WTC11 (cell line): ENCODE data around the gene STRN3.

Experiments
- ATF1 ChIP-seq: sonication (generic); formaldehyde crosslinking; IDR thresholded peaks from 2 replicates; pipeline ENCODE4 v1.8.1; 2023; ENCODE audit warnings: mild to moderate bottlenecking, moderate library complexity, missing genetic modification reagents
- CREB1 ChIP-seq: sonication (generic); formaldehyde crosslinking; IDR thresholded peaks from 2 replicates; pipeline ENCODE4 v1.8.0; 2023; ENCODE audit warnings: mild to moderate bottlenecking, missing genetic modification reagents
- E2F1 ChIP-seq: sonication (generic); formaldehyde crosslinking; IDR thresholded peaks from 2 replicates; pipeline ENCODE4 v1.8.0; 2022; ENCODE audit warnings: mild to moderate bottlenecking, missing genetic modification reagents
- NFE2L1 ChIP-seq: sonication (generic); formaldehyde crosslinking; IDR thresholded peaks from 2 replicates; pipeline ENCODE4 v1.8.1; 2023; ENCODE audit warnings: missing genetic modification reagents
- NR2C2 ChIP-seq: sonication (generic); formaldehyde crosslinking; IDR thresholded peaks from 2 replicates; pipeline ENCODE4 v1.8.0; 2022; ENCODE audit warnings: mild to moderate bottlenecking, missing genetic modification reagents
- USF2 ChIP-seq: sonication (generic); formaldehyde crosslinking; IDR thresholded peaks from 2 replicates; pipeline ENCODE4 v1.8.1; 2023; ENCODE audit warnings: mild to moderate bottlenecking, missing genetic modification reagents, moderate library complexity
- TF ChIP-seq, protein P1 (sequence below): fragments of 200-600 bp; IDR thresholded peaks from 2 replicates; pipeline ENCODE4 v1.8.0; 2022; ENCODE audit warnings: antibody characterized with exemption

DNA sequence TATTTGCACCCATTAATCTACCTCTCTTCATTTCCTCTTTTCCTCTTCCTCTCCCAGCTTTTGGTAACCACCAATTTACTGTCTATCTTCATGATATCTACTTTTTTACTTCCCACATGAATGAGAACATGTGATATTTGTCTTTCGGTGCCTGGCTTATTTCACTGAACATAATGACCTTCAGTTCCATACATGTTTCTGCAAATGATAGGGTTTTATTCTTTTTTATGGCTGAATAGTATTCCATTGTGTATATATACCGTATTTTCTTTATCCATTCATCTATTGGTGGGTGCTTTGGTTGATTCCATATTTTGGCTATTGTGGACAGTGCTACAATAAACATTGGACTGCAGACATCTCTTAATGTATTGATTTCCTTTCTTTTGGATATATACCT, 49.0 kb upstream of the STRN3 start:
- TF ChIP-seq E2F1 (CRISPR knock-in tag) (no peak), NR2C2 (CRISPR knock-in tag) (no peak), ATF1 (CRISPR knock-in tag) (no peak), CREB1 (CRISPR knock-in tag) (no peak), NFE2L1 (no peak), USF2 (no peak)
- TF ChIP-seq, protein P1, sequence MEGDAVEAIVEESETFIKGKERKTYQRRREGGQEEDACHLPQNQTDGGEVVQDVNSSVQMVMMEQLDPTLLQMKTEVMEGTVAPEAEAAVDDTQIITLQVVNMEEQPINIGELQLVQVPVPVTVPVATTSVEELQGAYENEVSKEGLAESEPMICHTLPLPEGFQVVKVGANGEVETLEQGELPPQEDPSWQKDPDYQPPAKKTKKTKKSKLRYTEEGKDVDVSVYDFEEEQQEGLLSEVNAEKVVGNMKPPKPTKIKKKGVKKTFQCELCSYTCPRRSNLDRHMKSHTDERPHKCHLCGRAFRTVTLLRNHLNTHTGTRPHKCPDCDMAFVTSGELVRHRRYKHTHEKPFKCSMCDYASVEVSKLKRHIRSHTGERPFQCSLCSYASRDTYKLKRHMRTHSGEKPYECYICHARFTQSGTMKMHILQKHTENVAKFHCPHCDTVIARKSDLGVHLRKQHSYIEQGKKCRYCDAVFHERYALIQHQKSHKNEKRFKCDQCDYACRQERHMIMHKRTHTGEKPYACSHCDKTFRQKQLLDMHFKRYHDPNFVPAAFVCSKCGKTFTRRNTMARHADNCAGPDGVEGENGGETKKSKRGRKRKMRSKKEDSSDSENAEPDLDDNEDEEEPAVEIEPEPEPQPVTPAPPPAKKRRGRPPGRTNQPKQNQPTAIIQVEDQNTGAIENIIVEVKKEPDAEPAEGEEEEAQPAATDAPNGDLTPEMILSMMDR, result no peak
